Peyer's patch (tissue), 4 donors: ENCODE results near the gene SSTR3. TPM values are rescaled to one million over a fixed set of nuclear protein-coding genes. Genes with fewer than 3 reads are reported as not detected.
A peak's percentile ranks its signal among the peaks of the same experiment; 100 is the strongest.

Source experiments
- DNase-seq, 3 donors: peaks; one replicate each; pipeline ENCODE4 v3.0.0-alpha.2; 2017 to 2019
- H3K27ac ChIP-seq, 4 donors: fragments of 200-600 bp; sonication (generic); one replicate each; pipeline ENCODE4 v1.5.1; 2016 to 2019
- H3K27me3 ChIP-seq, 2 donors: fragments of 200-600 bp; sonication (generic); one replicate each; pipeline ENCODE4 v1.5.1; 2019
- H3K36me3 ChIP-seq, 3 donors: fragments of 200-600 bp; sonication (generic); one replicate each; pipeline ENCODE4 v1.5.1; 2016 to 2019
- H3K4me1 ChIP-seq, 4 donors: fragments of 200-600 bp; sonication (generic); one replicate each; pipeline ENCODE4 v1.5.1; 2016 to 2019
- H3K4me3 ChIP-seq, 4 donors: fragments of 200-600 bp; sonication (generic); 1 replicate in 3 of 4; 2 replicates in 1 of 4; pipeline ENCODE4 v1.5.1; 2016 to 2019; ENCODE audit warnings: mild to moderate bottlenecking in 1 of 4
- H3K9me3 ChIP-seq, 4 donors: fragments of 200-600 bp; sonication (generic); one replicate each; pipeline ENCODE4 v1.5.1; 2016 to 2019; ENCODE audit warnings: mild to moderate bottlenecking in 1 of 4
- CTCF ChIP-seq, 6 experiments: fragments of 450-650 bp in 4 of 6; fragments of 200-600 bp in 2 of 6; sonication (generic) in 1 of 6; IDR thresholded peaks; one replicate each; pipeline ENCODE4 v1.5.1; 2017 to 2019; ENCODE audit warnings: antibody characterized with exemption in 6 of 6, mild to moderate bottlenecking in 3 of 6, moderate library complexity in 1 of 6
- POLR2A ChIP-seq, 2 donors: fragments of 450-650 bp; IDR thresholded peaks; one replicate each; pipeline ENCODE4 v1.5.1; 2017; ENCODE audit warnings: antibody characterized with exemption in 2 of 2, mild to moderate bottlenecking in 2 of 2, moderate library complexity in 2 of 2
- total RNA-seq, 4 donors: library from RNA; depleted of rRNA; stranded (reverse); fragments of >200 nt; gene quantifications; one replicate each; pipeline ENCODE4 v1.1.0, GENCODE V29; 2016

SSTR3 gene
- total RNA-seq, 4 donors from 2014 or later: not detected

DNA sequence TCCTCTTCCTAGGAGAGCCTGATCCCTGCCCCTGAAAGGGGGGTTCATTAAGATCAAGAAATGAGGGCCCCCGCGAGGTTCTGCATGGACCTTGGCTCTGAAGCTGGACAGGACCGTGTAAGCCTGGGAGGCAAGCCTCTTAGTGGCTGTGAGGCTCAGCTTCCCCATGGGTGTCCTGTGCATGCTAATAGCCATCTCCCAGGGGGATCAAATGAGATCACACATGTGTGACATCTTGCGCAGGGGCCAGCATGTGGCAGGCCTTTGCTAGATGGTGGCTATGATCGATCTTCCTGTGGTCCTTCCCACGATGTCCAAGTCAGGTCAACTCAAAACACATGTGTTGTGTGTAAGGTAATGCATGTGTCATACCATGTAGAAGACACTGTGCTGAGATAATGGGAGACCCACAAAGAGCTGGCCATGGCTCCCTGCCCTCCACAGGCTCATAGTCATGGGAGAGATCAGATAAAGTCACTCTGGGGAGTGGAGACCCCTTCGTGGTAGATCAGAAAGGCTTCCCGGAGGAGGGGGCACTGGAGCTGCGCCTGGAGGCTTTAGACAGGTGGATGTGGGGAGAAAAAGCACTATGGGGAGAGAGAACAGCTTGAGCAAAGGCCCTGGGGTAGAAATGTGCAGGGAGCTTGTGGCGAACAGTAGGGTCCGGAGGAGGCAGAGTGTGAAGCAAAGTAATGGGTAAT is 28.1 kb upstream of the SSTR3 start:
- Histone ChIP-seq H3K36me3 (no peaks in the 10 kb centered on the region), H3K4me1 (peaks cover 0 to 63% (median 25%) of the 10 kb centered on the region in 4 donors), H3K27me3 (peaks cover 0 to 5% of the 10 kb centered on the region in 2 donors), H3K9me3 (no peaks in the 10 kb centered on the region), H3K27ac (peak overlapping the region in 3 of 4 donors; percentile 73 to 91 (median 74)), H3K4me3 (no peak overlapping the region)
- peak in 1 of 3 donors; percentile 46 for DNase-seq
- TF ChIP-seq CTCF (IDR thresholded peaks at IDR 0.05) (no peak), POLR2A (IDR thresholded peaks at IDR 0.05) (no peak)

- H3K27me3 ChIP-seq: peaks cover 0 to 5% of the 10 kb centered on the region in 2 donors
- peak in 1 of 3 donors; percentile 38 for DNase-seq
These were observed 27.3 kb upstream of the SSTR3 start for GRCh38 chr22:37239336-37240239.

GRCh38 chr22:37237371-37238268 is 25.3 kb upstream of the SSTR3 start:
- peak in 1 of 3 donors; percentile 44 for DNase-seq
- Histone ChIP-seq H3K36me3 (no peaks in the 10 kb centered on the region), H3K27me3 (no peaks in the 10 kb centered on the region)

More at GRCh38 chr22:37239336-37240239, 27.3 kb upstream of the SSTR3 start:
- TF ChIP-seq CTCF (IDR thresholded peaks at IDR 0.05) (no peak), POLR2A (IDR thresholded peaks at IDR 0.05) (no peak)
- peaks cover 0 to 59% (median 21%) of the 10 kb centered on the region in 4 donors for H3K4me1 ChIP-seq
- H3K9me3 ChIP-seq: no peaks in the 10 kb centered on the region
- H3K36me3 ChIP-seq: no peaks in the 10 kb centered on the region
- H3K4me3 ChIP-seq: no peak overlapping the region
- peak overlapping the region in 1 of 4 donors; percentile 91 for H3K27ac ChIP-seq

GRCh38 chr22:37235897-37236607 is 23.8 kb upstream of the SSTR3 start:
- Histone ChIP-seq H3K4me1 (peaks cover 0 to 63% (median 19%) of the 10 kb centered on the region in 4 donors), H3K4me3 (no peak overlapping the region)
- DNase-seq: no peak

More at GRCh38 chr22:37237371-37238268, 25.3 kb upstream of the SSTR3 start:
- no peak for TF ChIP-seq CTCF (IDR thresholded peaks at IDR 0.05)
- TF ChIP-seq POLR2A (IDR thresholded peaks at IDR 0.05): no peak
- no peaks in the 10 kb centered on the region for H3K9me3 ChIP-seq
- H3K4me1 ChIP-seq: peaks cover 0 to 59% (median 14%) of the 10 kb centered on the region in 4 donors
- peak overlapping the region in 1 of 4 donors; percentile 19 for H3K4me3 ChIP-seq
- peak overlapping the region in 3 of 4 donors; percentile 13 to 91 (median 62) for H3K27ac ChIP-seq

More at GRCh38 chr22:37235897-37236607, 23.8 kb upstream of the SSTR3 start:
- TF ChIP-seq POLR2A (IDR thresholded peaks at IDR 0.05) (no peak), CTCF (IDR thresholded peaks at IDR 0.05) (no peak)
- no peaks in the 10 kb centered on the region for H3K36me3 ChIP-seq
- no peaks in the 10 kb centered on the region for H3K9me3 ChIP-seq
- H3K27me3 ChIP-seq: no peaks in the 10 kb centered on the region
- peak overlapping the region in 2 of 4 donors; percentile 52 to 91 for H3K27ac ChIP-seq
